Measurements from ENCODE around the gene KCNQ2. TPM values are rescaled to one million over a fixed set of nuclear protein-coding genes. Genes with fewer than 3 reads are reported as not detected.
"Not testable (repeated sequence)": the region's sequence is repeated elsewhere in the genome, so short reads cannot be mapped to it uniquely, and the experiment has no call there.

KCNQ2 gene
- polyA plus RNA-seq, 4 donors = 3.7 to 9.6 (median 5.5) TPM

DNA sequence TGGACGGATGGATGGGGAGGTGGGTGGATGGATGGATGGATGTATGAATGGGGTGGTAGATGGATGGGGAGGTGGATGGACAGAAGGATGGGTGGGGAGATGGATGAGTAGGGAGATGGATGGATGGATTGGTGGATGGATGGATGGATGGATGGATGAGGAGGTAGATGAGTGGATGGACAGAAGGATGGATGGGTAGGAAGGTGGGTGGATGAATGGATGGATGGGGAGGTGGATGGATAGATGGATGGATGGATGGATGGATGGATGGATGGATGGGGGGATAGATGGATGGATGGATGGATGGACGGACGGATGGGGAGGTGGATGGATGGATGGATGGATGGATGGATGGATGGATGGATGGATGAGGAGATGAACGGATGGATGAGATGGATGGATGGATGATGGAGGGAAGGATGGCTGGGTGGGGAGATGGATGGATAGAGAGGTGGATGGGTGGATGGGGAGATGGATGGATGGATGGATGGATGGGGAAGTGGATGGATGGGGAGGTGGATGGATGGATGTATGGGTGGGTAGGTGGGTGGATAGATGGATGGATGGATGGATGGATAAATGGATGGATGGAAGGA, 19.3 kb upstream of the KCNQ2 start:
- no peak for DNase-seq (ENCODE audit: low read depth in 4 of 4, low spot score in 2 of 4)

DNA sequence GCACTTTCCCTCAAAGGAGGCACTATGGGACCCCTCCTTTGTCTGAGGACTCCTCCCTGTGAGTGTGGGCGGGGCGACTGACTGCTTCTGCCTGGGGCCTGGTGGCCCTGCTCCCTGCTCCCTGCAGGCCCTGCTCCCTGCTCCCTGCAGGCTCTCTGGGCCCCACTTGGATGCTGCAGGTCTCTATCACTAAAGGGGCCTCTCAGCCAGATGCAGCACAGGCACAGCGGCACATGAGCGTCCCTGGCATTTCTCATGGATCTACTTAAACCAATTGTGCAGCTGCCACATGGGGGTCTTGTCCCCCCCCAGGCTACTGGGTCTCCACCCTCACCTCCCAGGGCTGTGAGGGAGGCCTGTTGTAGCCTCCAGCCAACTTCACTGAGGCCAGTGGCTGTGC, 18.6 kb upstream of the KCNQ2 start:
- DNase-seq (ENCODE audit: low read depth in 4 of 4, low spot score in 2 of 4) = no peak

- no peak for DNase-seq (ENCODE audit: low read depth in 4 of 4, low spot score in 2 of 4)
Measured at GRCh38 chr20:63490416-63490815, 18.0 kb upstream of the KCNQ2 start.

GRCh38 chr20:63488315-63489251, 16.1 kb upstream of the KCNQ2 start:
- DNase-seq (ENCODE audit: low read depth in 4 of 4, low spot score in 2 of 4) = no peak

GRCh38 chr20:63487781-63488241, 15.4 kb upstream of the KCNQ2 start:
- DNase-seq (ENCODE audit: low read depth in 4 of 4, low spot score in 2 of 4) = no peak

- DNase-seq (ENCODE audit: low read depth in 4 of 4, low spot score in 2 of 4) = no peak
Measured at GRCh38 chr20:63487116-63487764, 14.8 kb upstream of the KCNQ2 start.

DNA sequence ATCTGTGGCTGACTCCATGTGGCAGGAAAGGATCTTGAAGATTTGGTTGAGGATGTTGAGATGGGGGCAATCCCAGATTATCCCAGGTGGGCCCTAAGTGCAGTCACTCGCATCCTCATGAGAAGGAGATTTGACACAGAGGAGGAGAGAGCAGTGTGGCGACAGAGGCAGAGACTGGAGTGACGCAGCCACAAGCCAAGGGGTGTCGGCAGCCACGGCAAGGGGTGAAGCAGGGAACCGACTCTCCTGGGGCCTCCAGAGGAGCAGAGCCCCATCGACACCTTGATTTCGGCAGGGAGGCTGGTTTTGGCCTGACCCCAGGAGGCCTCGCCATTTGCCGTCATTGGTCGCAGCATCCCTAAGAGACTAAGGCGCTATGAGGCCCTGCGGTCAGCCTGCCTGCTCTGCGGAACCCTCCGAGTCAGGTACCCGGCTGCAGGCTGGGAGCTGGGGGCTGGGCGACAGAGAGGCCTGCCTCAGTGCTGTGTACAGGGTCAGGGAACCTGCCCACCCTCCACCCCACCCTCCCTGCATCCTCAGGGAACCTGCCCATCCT, 13.9 kb upstream of the KCNQ2 start:
- no peak for DNase-seq (ENCODE audit: low read depth in 4 of 4, low spot score in 2 of 4)

DNA sequence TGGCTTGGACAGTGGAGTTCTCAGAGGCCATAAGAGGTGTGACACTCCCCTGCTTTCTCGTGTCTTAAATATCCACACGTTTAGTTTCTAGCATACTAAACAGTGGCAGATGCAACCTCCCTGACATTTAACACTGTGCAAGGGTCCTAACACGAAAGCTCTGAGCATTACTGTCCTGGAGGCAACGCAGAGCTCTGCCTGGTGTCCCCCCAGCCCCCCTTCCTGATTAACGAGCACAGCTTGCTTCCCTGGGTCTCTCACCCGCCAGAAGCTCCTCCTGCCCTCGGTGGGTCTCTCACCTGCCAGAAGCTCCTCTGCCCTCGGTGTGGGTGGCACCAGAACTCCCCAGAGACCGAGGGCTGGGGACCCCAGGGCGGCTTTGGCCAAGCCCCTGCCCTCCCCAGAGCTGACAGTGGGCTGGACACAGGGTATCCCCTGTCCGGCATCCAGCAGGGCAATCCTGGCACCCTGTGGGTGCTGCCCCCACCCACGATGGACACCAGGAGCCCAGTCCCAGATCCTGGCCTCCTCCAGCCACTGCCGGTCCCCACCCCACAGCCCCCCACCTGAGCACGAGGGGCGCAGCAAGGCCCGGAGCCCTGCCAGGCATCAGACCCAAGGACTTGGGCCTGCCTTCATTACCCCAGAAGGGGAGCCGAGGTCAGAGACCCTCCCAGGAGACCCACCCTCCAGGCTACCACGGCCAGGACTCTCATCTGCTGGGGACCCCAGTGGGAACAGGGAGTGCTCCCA, 12.4 kb upstream of the KCNQ2 start:
- no peak for DNase-seq (ENCODE audit: low read depth in 4 of 4, low spot score in 2 of 4)

DNA sequence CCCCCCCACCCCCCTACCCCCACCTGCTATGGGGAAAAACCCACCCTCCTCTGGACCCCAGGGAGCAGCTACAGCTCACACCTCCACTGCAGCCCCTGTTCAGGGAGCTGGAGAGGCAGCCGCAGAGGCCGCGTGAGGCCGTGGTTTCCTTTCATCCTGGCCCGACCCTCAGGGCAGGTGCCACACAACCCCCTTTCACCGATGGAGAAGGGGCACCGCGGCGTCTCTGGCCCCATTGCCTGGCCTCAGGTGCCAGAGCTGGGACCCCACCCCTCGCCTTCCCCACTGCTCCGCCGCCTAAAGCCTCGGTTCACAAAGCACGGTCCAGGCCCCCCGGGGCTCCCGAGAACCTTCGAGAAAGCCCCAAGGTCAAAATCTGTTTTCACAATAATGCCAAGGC, 11.8 kb upstream of the KCNQ2 start:
- DNase-seq (ENCODE audit: low read depth in 4 of 4, low spot score in 2 of 4) = no peak

DNA sequence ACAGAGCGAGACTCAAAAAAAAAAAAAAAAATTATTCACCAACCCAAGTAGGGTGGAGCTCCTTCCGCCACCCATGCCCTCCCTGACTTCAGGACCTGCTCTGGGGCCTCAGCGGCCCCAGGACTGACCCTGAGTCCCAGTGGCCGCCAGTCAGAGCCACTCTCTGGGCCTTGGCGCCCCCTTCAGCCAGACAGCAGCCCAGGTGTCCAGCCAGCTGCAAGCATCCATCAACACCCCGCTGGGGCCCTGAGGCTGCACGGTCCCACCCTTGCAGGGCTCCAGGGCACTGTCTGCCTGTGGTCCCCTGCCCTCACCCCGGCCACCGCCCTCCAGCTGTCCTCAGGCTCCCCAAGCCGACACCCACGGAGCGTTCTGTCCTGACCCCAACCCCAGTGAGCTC, 11.4 kb upstream of the KCNQ2 start:
- DNase-seq (ENCODE audit: low read depth in 4 of 4, low spot score in 2 of 4) = no peak

DNA sequence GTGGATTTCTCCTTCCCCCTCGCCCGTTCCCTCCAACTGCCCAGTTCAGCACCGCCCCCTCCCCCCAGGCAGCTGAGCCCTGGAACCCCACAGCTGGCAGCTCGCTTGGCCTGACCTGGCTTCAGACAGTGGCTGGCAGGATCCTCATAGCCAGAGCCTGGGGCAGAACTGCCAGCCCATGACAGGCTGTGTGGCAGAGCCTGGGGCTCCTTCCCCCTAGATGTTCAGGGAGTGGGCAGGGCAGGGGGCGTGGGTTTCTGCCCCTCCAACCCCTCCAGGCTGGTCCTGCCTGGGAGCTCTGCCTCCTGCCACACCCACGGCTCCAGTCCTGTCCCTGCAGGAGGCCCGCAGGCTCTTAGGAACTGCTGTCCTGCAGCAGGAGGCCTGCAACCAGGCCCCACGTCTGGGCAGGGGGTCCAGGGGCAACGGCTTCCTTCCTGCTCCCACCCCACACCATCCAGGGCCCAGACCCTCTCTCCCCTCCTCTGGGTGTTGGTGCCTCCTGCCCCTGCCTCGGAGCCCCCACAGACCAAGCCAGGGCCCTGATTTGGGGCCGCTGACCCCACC, 9.6 kb upstream of the KCNQ2 start:
- DNase-seq (ENCODE audit: low read depth in 4 of 4, low spot score in 2 of 4) = no peak

- no peak for DNase-seq (ENCODE audit: low read depth in 4 of 4, low spot score in 2 of 4)
Measured at GRCh38 chr20:63481503-63481902, 9.0 kb upstream of the KCNQ2 start.

GRCh38 chr20:63479695-63480419, 7.4 kb upstream of the KCNQ2 start:
- DNase-seq (ENCODE audit: low read depth in 4 of 4, low spot score in 2 of 4) = not testable (repeated sequence)

DNA sequence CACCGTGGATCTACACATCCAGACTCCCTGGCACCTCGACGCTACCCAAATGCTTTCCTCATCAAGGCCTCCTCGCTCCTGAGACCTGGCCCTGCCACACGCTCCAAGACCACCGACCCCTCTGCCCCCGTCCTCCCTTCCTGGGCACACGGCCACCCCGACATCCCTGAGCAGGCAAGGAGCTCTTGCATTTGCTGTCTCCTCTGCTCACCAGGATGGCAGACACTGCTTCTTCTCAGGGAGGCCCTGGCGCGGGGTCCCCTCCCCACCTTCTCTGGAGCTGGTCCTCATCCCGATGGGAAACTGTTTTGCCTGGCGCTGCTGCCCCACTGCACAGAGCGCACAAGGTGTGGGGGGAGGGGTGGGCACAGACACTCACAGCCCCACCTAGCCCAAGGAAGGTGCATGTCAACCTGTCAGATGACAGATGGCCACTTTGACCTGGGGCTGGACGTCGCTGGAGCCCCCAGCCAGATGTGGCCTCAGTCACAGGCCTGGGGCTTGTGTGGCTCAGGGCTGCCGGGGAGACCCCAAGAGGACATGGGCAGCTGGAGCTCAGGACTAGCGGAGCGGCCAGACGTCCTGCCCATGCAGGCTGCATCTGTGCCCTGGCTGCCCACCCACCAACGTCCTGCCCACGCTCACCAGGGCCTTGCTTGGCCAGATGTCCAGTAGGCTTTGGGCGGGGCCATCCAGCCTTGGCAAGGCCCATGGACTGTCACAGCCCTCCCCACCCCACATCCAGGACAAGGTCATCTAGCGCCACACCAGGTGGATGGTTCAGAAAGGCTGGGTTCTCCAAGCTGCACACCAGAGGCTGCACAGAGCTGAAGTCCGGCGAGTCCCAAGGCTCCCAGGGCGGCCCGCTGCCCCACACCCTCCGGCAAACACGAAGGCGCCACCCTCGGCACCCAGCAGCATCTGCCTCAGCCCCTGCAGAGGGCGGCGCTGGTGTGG, 6.2 kb upstream of the KCNQ2 start:
- no peak for DNase-seq (ENCODE audit: low read depth in 4 of 4, low spot score in 2 of 4)

- DNase-seq (ENCODE audit: low read depth in 4 of 4, low spot score in 2 of 4) = no peak
Measured at GRCh38 chr20:63477944-63478343, 5.5 kb upstream of the KCNQ2 start.

GRCh38 chr20:63477061-63477616, 4.7 kb upstream of the KCNQ2 start:
- DNase-seq (ENCODE audit: low read depth in 4 of 4, low spot score in 2 of 4) = no peak

DNA sequence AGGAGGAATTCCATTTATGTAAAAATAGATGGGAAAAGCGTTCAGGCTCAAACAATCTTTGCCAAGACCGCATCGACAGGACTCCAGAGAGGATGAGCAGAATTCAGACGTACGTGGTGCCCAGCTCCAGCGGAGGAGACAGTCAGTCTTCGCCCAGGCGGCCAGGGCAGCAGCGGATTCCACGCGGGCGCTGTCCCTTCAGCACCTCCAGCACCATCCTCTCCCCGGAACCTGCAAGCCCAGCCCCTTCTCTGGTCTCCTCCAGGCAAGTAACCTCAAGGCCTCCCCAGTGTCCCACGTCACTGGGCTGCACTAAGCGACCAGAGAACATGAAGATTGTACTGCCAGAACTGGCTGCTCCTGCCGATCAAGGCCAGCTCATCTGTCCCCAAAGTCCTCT, 2.8 kb upstream of the KCNQ2 start:
- DNase-seq (ENCODE audit: low read depth in 4 of 4, low spot score in 2 of 4) = no peak

All from left renal cortex interstitium (tissue), 4 donors.